Activated CD4-positive, CD25-positive, alpha-beta regulatory T cell treated with anti-CD3 and anti-CD28 coated beads, Interleukin-2, amount 50 U/mL, for 24 hours (primary cell): ENCODE results near the gene RALGPS2.
"Not testable (repeated sequence)": the region's sequence is repeated elsewhere in the genome, so short reads cannot be mapped to it uniquely, and the experiment has no call there.

Experiments used
- ATAC-seq, 2 donors: fragments of 150-1000 bp; cut with Tn5 transposase; one replicate each; pipeline ENCODE4 v1.10.0; 2021; ENCODE audit warnings: mild to moderate bottlenecking in 1 of 2, moderate library complexity in 1 of 2

The RALGPS2 gene

DNA sequence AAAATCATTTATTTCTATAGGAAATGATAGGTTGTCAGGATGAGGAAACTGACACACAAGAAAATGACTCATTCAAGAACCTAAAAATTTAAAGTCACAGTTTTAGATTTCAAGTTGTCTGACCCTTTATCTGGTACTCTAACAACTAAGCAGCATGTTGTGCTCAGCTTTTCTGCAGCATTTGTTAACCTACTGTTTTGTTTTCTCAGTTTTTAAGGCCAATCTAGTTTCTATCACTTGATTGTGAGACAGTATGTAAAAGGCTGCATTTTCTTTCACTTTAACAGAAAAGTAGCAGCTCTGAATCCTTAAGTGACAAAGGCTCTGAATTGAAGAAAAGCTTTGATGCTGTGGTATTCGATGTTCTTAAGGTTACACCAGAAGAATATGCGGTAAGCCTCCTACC lies 59.1 kb downstream of the RALGPS2 start:
- no peak for ATAC-seq

GRCh38 chr1:178792394-178792793 lies 67.3 kb downstream of the RALGPS2 start:
- no peak for ATAC-seq

DNA sequence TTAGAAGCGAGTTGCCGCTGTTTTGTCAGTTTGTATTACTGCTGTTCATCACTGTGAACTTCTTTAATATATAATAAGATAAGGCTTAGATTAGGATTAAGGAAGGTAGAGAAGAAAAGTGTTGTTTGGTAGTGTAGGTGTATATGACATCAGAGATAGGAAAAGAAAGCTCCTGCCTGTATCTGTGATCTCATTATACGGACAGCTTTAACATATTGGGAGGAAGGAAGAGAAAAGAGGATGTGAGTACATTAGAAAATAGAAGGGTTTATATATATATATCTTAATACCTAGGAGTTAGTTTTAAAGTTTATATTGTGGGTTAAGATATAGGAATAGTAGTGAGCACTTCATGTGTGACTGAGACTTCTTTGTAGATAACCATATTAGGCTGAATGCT lies 71.0 kb downstream of the RALGPS2 start:
- no peak for ATAC-seq

DNA sequence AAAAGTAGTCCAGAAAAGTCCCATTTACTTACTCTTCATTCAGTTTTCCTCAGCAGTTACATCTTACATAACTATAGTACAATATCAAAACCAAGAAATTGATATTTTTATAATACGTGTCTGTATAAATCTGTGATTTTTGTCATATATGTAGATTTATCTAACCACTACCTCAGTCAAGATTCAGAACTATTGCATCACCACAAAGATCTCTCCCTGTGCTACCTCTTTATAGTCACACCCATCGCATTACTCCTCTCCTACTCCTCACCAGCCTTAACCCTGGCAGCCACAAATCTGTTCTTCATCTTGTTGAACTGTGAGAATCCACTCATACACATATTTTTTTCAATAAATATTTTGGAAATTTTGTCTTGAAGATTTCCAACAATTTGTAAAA lies 72.5 kb downstream of the RALGPS2 start:
- no peak for ATAC-seq

GRCh38 chr1:178798232-178798861 lies 73.3 kb downstream of the RALGPS2 start:
- no peak for ATAC-seq

DNA sequence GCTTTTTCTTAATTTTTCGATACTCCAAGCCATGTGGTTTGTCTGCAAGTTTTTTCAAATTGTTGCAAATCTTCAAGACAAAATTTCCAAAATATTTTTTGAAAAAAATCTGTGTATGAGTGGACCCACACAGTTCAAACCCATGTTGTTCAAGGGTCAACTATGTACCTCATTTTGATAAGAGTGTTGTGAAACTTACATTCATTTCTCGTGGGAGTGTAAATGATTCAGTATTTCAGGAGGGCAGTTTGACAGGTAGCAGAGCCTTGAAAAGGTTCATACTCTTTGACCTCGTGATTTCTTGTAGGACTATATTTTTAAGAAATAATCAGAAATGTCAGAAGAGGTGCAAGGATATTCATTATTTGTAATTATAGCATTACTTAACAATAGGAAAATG lies 77.8 kb downstream of the RALGPS2 start:
- ATAC-seq = no peak

DNA sequence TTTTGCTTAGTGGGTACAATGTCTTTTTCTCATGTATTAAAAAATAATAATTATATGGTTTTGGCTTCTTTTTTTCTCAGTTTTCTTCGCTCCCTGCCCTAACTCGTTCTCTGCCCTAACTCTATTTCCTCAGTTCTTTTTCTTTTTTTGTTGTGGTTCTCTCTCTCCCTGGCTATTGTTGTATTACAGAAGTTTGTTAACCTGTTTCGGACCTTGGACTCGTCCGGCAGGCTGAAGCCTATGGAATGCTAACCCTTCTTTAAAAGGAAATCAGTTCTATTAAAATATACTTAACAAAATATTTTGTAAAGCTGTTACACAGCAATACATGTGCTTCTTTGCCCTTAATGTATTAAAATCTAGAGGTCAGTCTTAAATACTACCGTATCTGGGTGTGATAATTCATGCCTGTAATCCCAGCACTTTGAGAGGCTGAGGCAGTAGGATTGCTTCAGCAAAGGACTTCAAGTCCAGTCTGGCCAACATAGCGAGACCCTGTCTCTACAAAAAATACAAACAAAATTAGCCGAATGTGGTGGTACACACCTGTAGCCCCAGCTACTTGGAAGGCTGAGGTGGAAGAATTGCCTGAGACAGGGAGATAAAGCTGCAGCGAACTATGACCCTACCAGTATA lies 81.7 kb downstream of the RALGPS2 start:
- no peak for ATAC-seq

GRCh38 chr1:178808529-178808928 lies 83.5 kb downstream of the RALGPS2 start:
- ATAC-seq = no peak

- ATAC-seq = no peak
Measured at GRCh38 chr1:178810585-178810984, 85.5 kb downstream of the RALGPS2 start.

DNA sequence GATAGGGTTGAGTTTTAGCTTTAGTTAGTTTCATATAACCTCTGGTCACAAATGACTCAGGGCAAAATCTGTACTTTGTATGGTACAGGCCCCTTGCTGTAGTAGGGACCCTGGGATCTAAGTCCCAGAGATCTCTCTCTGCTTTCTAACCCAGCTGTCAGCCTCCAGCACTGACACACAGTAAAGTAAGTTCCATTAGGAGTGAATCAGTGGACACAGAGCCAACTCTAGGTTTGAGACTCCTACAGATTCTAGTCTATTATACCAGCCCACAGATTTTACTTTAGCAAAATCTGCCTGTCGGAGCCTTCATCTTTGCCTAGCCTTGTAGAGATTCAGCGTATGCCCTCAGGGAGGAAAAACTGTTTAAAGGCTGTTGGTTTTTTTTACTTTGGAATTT lies 93.4 kb downstream of the RALGPS2 start:
- no peak for ATAC-seq

DNA sequence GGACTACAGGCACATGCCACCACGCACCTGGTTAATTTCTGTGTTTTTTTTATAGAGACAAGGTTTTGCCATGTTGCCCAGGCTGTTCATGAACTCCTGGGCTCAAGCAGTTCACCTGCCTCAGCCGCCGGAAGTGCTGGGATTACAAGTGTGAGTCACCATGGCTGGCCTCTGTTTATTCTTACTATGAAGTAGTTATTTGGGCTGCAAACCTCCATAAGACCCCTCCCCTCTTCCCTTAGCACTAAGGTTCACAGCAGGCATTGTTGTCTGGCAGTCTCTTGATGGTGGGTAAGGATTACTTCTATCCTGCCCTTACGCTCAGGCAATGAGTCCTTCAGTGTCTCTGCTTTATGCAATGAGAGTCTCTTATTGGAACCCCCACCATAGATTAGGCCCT lies 94.1 kb downstream of the RALGPS2 start:
- ATAC-seq = no peak

DNA sequence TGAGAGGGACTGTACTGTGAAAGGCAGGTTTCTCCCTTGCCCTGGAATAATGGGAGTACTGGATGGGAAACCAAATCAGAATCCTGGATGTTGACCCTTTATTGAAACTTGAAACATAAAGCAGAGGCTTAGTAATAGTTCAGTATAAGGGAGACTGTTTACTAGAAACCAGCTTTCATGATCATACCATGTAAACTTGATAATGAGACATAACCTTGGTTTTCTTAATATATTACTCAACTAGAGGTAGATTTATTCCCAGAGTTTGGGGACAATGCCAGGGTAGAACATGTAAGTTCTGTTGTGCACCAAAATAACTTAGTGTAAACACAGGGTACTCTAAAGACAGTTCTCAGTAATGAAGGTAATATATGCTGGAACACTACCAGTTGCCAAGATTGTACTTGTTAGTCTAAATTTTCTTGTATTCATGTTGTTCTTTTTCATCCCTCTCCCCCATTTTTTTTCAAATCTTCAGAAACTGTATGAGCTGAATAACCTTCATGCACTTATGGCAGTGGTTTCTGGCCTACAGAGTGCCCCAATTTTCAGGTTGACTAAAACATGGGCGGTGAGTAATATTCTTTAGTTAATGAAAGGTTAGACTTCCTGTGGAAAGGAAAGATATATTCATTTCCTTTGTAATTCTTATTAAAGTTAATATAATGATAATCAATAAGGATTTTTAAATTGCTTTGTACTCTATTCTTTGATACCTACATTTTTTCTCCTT lies 96.3 kb downstream of the RALGPS2 start:
- peak; percentile 60 to 68 for ATAC-seq

GRCh38 chr1:178825167-178825566 lies 100.1 kb downstream of the RALGPS2 start:
- no peak for ATAC-seq

- ATAC-seq = no peak
Measured at GRCh38 chr1:178844436-178844835, 119.4 kb downstream of the RALGPS2 start.

- no peak for ATAC-seq
Measured at GRCh38 chr1:178846306-178846705, 121.3 kb downstream of the RALGPS2 start.

GRCh38 chr1:178847396-178847849 lies 122.4 kb downstream of the RALGPS2 start:
- ATAC-seq = no peak

GRCh38 chr1:178847919-178848318 lies 122.9 kb downstream of the RALGPS2 start:
- ATAC-seq = not testable (repeated sequence)

- ATAC-seq = no peak
Measured at GRCh38 chr1:178849918-178850317, 124.9 kb downstream of the RALGPS2 start.

- ATAC-seq = no peak
Measured at GRCh38 chr1:178857126-178857525, 132.1 kb downstream of the RALGPS2 start.

- ATAC-seq = no peak
Measured at GRCh38 chr1:178862416-178862815, 137.4 kb downstream of the RALGPS2 start.

DNA sequence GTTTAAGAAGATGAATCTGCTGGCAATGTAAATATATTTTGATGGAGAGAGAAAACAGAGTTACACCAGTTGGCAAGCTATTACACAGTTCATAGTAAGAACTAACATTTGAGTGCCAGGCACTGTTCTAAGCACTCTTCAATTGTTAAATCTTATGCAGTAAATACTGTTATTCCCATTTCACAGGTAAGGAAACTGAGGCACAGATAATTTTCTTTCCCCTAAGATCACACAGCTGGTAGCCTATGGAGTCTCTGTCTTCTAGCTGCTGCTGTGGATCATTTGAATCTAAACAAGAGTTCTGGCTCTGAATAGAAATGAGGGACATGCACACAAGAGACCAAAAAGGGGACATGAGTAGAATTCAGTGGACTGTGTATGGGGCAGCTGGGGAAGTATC lies 137.8 kb downstream of the RALGPS2 start:
- no peak for ATAC-seq

GRCh38 chr1:178864326-178864725 lies 139.3 kb downstream of the RALGPS2 start:
- peak; percentile 76 to 81 for ATAC-seq

DNA sequence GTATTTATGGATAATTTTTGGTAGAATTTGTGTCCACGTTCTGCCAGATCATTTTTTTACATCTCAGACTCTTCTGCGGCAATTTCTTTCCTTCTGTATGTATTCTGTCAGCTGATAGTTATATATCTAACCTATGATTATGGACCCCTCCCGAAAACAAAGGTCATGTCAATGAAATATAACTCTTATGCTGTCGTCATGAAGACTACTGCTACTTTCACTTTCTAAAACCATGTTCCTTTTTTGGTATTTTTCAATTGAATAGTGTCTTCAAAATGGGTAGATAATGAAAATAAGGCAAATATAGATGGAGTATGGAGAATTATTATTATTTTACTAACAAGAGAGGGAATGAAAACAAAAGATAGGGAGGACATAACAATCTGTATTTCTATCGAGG lies 142.6 kb downstream of the RALGPS2 start:
- no peak for ATAC-seq

DNA sequence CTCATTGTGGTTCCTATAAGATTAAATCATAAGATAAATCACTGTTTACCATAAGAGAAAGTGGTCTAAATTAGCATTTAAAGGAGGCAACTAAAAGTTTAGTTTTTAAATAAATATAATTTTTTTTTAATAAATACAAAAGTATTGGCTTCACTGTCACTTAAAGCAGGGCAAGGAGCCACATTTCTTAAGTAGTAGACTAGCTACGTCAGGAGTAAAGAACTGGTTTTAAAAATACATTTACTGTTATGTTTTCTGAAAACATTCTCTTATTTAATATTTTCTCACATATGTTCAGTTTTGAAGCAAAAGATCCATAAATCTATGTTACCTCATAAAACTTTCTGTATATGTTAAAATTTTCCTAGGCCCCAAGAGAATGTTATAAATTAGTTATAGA lies 143.7 kb downstream of the RALGPS2 start:
- ATAC-seq = no peak
